Spleen (tissue), 7 donors: Measurements from ENCODE around the gene PTPRT.

Source experiments
- POLR2AphosphoS5 ChIP-seq, 3 donors: sonication (generic); formaldehyde crosslinking; IDR thresholded peaks; one replicate each; pipeline ENCODE4 v1.5.1; 2017; ENCODE audit warnings: antibody characterized with exemption in 3 of 3
- TF ChIP-seq, protein P1 (sequence below), 11 experiments: fragments of 200-600 bp in 7 of 11; fragments of 450-650 bp in 4 of 11; sonication (generic) in 4 of 11; IDR thresholded peaks in 8 of 11; conservative IDR thresholded peaks in 3 of 11; 1 replicate in 7 of 11; 2 replicates in 4 of 11; pipeline versions ENCODE4 v1.4.0 to v1.8.0; 2016 to 2021; ENCODE audit warnings: antibody characterized with exemption in 11 of 11, inconsistent platforms in 4 of 11, mild to moderate bottlenecking in 1 of 11
- donor health status: DM: no; HTN: no; CAD: no; lungs with moderate emphysema.
- donor health status: DM: no; HTN: no; CAD: no.
- donor health status: DM: no; HTN: no; CAD: no.

GRCh38 chr20:42556575-42556974, 633.1 kb downstream of the PTPRT start:
- TF ChIP-seq, protein P1, sequence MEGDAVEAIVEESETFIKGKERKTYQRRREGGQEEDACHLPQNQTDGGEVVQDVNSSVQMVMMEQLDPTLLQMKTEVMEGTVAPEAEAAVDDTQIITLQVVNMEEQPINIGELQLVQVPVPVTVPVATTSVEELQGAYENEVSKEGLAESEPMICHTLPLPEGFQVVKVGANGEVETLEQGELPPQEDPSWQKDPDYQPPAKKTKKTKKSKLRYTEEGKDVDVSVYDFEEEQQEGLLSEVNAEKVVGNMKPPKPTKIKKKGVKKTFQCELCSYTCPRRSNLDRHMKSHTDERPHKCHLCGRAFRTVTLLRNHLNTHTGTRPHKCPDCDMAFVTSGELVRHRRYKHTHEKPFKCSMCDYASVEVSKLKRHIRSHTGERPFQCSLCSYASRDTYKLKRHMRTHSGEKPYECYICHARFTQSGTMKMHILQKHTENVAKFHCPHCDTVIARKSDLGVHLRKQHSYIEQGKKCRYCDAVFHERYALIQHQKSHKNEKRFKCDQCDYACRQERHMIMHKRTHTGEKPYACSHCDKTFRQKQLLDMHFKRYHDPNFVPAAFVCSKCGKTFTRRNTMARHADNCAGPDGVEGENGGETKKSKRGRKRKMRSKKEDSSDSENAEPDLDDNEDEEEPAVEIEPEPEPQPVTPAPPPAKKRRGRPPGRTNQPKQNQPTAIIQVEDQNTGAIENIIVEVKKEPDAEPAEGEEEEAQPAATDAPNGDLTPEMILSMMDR (IDR thresholded peaks at IDR 0.05 in 8 of 11, conservative IDR thresholded peaks at IDR 0.05 in 3 of 11), result no peak
- TF ChIP-seq POLR2AphosphoS5 (IDR thresholded peaks at IDR 0.05), result no peak
